GM21390 (cell line): Measurements from ENCODE around the gene SVBP.
"Not testable (repeated sequence)": the region's sequence is repeated elsewhere in the genome, so short reads cannot be mapped to it uniquely, and the experiment has no call there.

ENCODE experiments used
- ATAC-seq: cut with Tn5 transposase; IDR thresholded peaks from one replicate; pipeline ENCODE4 v1.9.1; 2021; ENCODE audit not compliant: unreplicated experiment

Gene SVBP

GRCh38 chr1:42841440-42842147 is 24.4 kb upstream of the SVBP start:
- no peak for ATAC-seq

GRCh38 chr1:42841010-42841409 is 23.8 kb upstream of the SVBP start:
- no peak for ATAC-seq

- no peak for ATAC-seq
Observed at GRCh38 chr1:42838482-42839190, 21.4 kb upstream of the SVBP start.

- ATAC-seq, result no peak
Observed at GRCh38 chr1:42837709-42838108, 20.5 kb upstream of the SVBP start.

- ATAC-seq, result no peak
Observed at GRCh38 chr1:42835422-42835821, 18.2 kb upstream of the SVBP start.

- no peak for ATAC-seq
Observed at GRCh38 chr1:42834803-42835202, 17.6 kb upstream of the SVBP start.

- no peak for ATAC-seq
Observed at GRCh38 chr1:42833981-42834380, 16.8 kb upstream of the SVBP start.

- ATAC-seq, result no peak
Observed at GRCh38 chr1:42832641-42833240, 15.5 kb upstream of the SVBP start.

- no peak for ATAC-seq
Observed at GRCh38 chr1:42831273-42831672, 14.1 kb upstream of the SVBP start.

GRCh38 chr1:42830631-42831030 is 13.4 kb upstream of the SVBP start:
- ATAC-seq, result no peak

- no peak for ATAC-seq
Observed at GRCh38 chr1:42825036-42825851, 8.0 kb upstream of the SVBP start.

- ATAC-seq, result no peak
Observed at GRCh38 chr1:42824481-42825035, 7.4 kb upstream of the SVBP start.

GRCh38 chr1:42822800-42823392 is 5.7 kb upstream of the SVBP start:
- ATAC-seq, result no peak

GRCh38 chr1:42821690-42822089 is 4.5 kb upstream of the SVBP start:
- ATAC-seq, result no peak

- ATAC-seq, result no peak
Observed at GRCh38 chr1:42820813-42821212, 3.6 kb upstream of the SVBP start.

- no peak for ATAC-seq
Observed at GRCh38 chr1:42817976-42818375, 779 bp upstream of the SVBP start.

- no peak for ATAC-seq
Observed at GRCh38 chr1:42817440-42817767, 207 bp upstream of the SVBP start.

- no peak for ATAC-seq
Observed at GRCh38 chr1:42815941-42816584, 1.1 kb downstream of the SVBP start.

GRCh38 chr1:42814815-42815214 is 2.4 kb downstream of the SVBP start:
- not testable (repeated sequence) for ATAC-seq

- ATAC-seq, result no peak
Observed at GRCh38 chr1:42807056-42807668, 10.0 kb downstream of the SVBP start.
